Gastroesophageal sphincter (tissue), 4 donors: Measurements from ENCODE around the gene RAB6B. TPM values are rescaled to one million over a fixed set of nuclear protein-coding genes. Genes with fewer than 3 reads are reported as not detected.

Source experiments
- ATAC-seq: fragments of 150-250 bp; one replicate; pipeline ENCODE4 v1.9.1; 2016; ENCODE audit warnings: mild to moderate bottlenecking, moderate library complexity
- H3K27ac ChIP-seq, 4 donors: fragments of 200-600 bp; sonication (generic) in 3 of 4; 1 replicate in 3 of 4; 2 replicates in 1 of 4; pipeline ENCODE4 v1.5.1; 2016 to 2019
- H3K27me3 ChIP-seq: fragments of 200-600 bp; sonication (generic); one replicate; pipeline ENCODE4 v1.5.1; 2019
- H3K36me3 ChIP-seq, 2 donors: fragments of 200-600 bp; sonication (generic); one replicate each; pipeline ENCODE4 v1.5.1; 2019; ENCODE audit warnings: control low read depth in 1 of 2
- H3K4me1 ChIP-seq, 3 donors: fragments of 200-600 bp; sonication (generic); 1 replicate in 2 of 3; 2 replicates in 1 of 3; pipeline ENCODE4 v1.5.1; 2016 to 2019; ENCODE audit warnings: control low read depth in 2 of 3
- H3K4me3 ChIP-seq, 2 donors: fragments of 200-600 bp; sonication (generic); one replicate each; pipeline ENCODE4 v1.5.1; 2019; ENCODE audit warnings: mild to moderate bottlenecking in 1 of 2, moderate library complexity in 1 of 2
- H3K9me3 ChIP-seq, 3 donors: fragments of 200-600 bp; sonication (generic); one replicate each; pipeline ENCODE4 v1.5.1; 2017 to 2019; ENCODE audit warnings: control low read depth in 2 of 3
- CTCF ChIP-seq, 4 experiments: fragments of 200-600 bp in 2 of 4; fragments of 450-650 bp in 2 of 4; sonication (generic) in 1 of 4; IDR thresholded peaks; one replicate each; pipeline ENCODE4 v1.5.1; 2017 to 2019; ENCODE audit warnings: antibody characterized with exemption in 4 of 4, mild to moderate bottlenecking in 2 of 4, moderate library complexity in 2 of 4
- EP300 ChIP-seq: sonication (generic); formaldehyde crosslinking; IDR thresholded peaks from one replicate; pipeline ENCODE4 v1.6.1; 2017; ENCODE audit warnings: antibody characterized with exemption, mild to moderate bottlenecking
- POLR2A ChIP-seq, 2 donors: fragments of 450-650 bp; IDR thresholded peaks; one replicate each; pipeline ENCODE4 v1.6.1; 2017; ENCODE audit warnings: antibody characterized with exemption in 2 of 2, mild to moderate bottlenecking in 2 of 2, moderate library complexity in 1 of 2
- POLR2AphosphoS5 ChIP-seq: sonication (generic); formaldehyde crosslinking; IDR thresholded peaks from one replicate; pipeline ENCODE4 v1.6.1; 2017; ENCODE audit warnings: antibody characterized with exemption
- WGBS, 2 donors: methylation state at CpG; one replicate each; pipeline ENCODE4 v1.1.5; 2018; ENCODE audit warnings: low coverage in 1 of 2; 5-methylcytosine and 5-hydroxymethylcytosine counted together
- total RNA-seq, 4 donors: library from RNA; depleted of rRNA; stranded (reverse); fragments of >200 nt; gene quantifications; one replicate each; pipeline ENCODE4 v1.1.0, GENCODE V29; 2016

Gene RAB6B
- total RNA-seq, 4 donors from 2014 or later: 5.0 to 16.1 (median 8.7) TPM

GRCh38 chr3:133917144-133917543 lies 21.5 kb upstream of the RAB6B start:
- H3K4me3 ChIP-seq: no peak overlapping the region
- H3K4me1 ChIP-seq: no peaks in the 10 kb centered on the region
- H3K36me3 ChIP-seq: no peaks in the 10 kb centered on the region
- H3K27ac ChIP-seq: no peak overlapping the region
- H3K9me3 ChIP-seq: no peaks in the 10 kb centered on the region
- no peak for ATAC-seq
- no peak for TF ChIP-seq EP300
- TF ChIP-seq POLR2AphosphoS5: no peak
- TF ChIP-seq POLR2A (IDR thresholded peaks at IDR 0.05): no peak
- TF ChIP-seq CTCF (IDR thresholded peaks at IDR 0.05): no peak
- H3K27me3 ChIP-seq: peaks cover 16% of the 10 kb centered on the region

GRCh38 chr3:133915685-133916658 lies 20.3 kb upstream of the RAB6B start:
- Histone ChIP-seq H3K27me3 (peaks cover 16% of the 10 kb centered on the region), H3K27ac (no peak overlapping the region), H3K9me3 (no peaks in the 10 kb centered on the region), H3K4me1 (no peaks in the 10 kb centered on the region), H3K36me3 (no peaks in the 10 kb centered on the region), H3K4me3 (no peak overlapping the region)
- 60 to 83% methylated on average over 4 to 5 of the region's 10 CpGs for WGBS, 2 donors
- TF ChIP-seq EP300: no peak
- ATAC-seq: no peak

- no peak for ATAC-seq
- Histone ChIP-seq H3K4me3 (no peak overlapping the region), H3K27me3 (peaks cover 16% of the 10 kb centered on the region), H3K4me1 (no peaks in the 10 kb centered on the region), H3K27ac (no peak overlapping the region), H3K36me3 (no peaks in the 10 kb centered on the region), H3K9me3 (no peaks in the 10 kb centered on the region)
- TF ChIP-seq POLR2A (IDR thresholded peaks at IDR 0.05): no peak
- TF ChIP-seq POLR2AphosphoS5: no peak
- no peak for TF ChIP-seq CTCF (IDR thresholded peaks at IDR 0.05)
- TF ChIP-seq EP300: no peak
- 78 to 83% methylated on average over 10 to 12 of the region's 12 CpGs for whole genome bisulfite sequencing, 2 donors
These were observed 19.3 kb upstream of the RAB6B start for GRCh38 chr3:133914839-133915600.

GRCh38 chr3:133910422-133910821 lies 14.7 kb upstream of the RAB6B start:
- no peak for ATAC-seq
- Histone ChIP-seq H3K36me3 (no peaks in the 10 kb centered on the region), H3K27me3 (peaks cover 5% of the 10 kb centered on the region), H3K4me3 (no peak overlapping the region), H3K27ac (no peak overlapping the region), H3K9me3 (no peaks in the 10 kb centered on the region), H3K4me1 (no peaks in the 10 kb centered on the region)
- 43 to 81% methylated on average over 1 to 2 of the region's 2 CpGs for WGBS, 2 donors
- TF ChIP-seq POLR2A (IDR thresholded peaks at IDR 0.05): no peak
- TF ChIP-seq EP300: no peak
- no peak for TF ChIP-seq POLR2AphosphoS5
- TF ChIP-seq CTCF (IDR thresholded peaks at IDR 0.05): no peak

GRCh38 chr3:133905376-133905775 lies 9.7 kb upstream of the RAB6B start:
- no peak overlapping the region for H3K4me3 ChIP-seq
- TF ChIP-seq POLR2AphosphoS5: no peak
- no peak overlapping the region for H3K27ac ChIP-seq
- 52 to 69% methylated on average over 3 of the region's 3 CpGs for WGBS, 2 donors
- no peaks in the 10 kb centered on the region for H3K9me3 ChIP-seq
- ATAC-seq: no peak
- H3K4me1 ChIP-seq: no peaks in the 10 kb centered on the region
- H3K27me3 ChIP-seq: no peaks in the 10 kb centered on the region
- no peaks in the 10 kb centered on the region for H3K36me3 ChIP-seq
